HG02973 (cell line): ENCODE measurements around the gene NPIPA2.
"Not testable (repeated sequence)": the region's sequence is repeated elsewhere in the genome, so short reads cannot be mapped to it uniquely, and the experiment has no call there.

Source experiments
- ATAC-seq: cut with Tn5 transposase; IDR thresholded peaks from one replicate; pipeline ENCODE4 v1.9.1; 2021; ENCODE audit warnings: moderate library complexity; ENCODE audit not compliant: unreplicated experiment

Gene NPIPA2

DNA sequence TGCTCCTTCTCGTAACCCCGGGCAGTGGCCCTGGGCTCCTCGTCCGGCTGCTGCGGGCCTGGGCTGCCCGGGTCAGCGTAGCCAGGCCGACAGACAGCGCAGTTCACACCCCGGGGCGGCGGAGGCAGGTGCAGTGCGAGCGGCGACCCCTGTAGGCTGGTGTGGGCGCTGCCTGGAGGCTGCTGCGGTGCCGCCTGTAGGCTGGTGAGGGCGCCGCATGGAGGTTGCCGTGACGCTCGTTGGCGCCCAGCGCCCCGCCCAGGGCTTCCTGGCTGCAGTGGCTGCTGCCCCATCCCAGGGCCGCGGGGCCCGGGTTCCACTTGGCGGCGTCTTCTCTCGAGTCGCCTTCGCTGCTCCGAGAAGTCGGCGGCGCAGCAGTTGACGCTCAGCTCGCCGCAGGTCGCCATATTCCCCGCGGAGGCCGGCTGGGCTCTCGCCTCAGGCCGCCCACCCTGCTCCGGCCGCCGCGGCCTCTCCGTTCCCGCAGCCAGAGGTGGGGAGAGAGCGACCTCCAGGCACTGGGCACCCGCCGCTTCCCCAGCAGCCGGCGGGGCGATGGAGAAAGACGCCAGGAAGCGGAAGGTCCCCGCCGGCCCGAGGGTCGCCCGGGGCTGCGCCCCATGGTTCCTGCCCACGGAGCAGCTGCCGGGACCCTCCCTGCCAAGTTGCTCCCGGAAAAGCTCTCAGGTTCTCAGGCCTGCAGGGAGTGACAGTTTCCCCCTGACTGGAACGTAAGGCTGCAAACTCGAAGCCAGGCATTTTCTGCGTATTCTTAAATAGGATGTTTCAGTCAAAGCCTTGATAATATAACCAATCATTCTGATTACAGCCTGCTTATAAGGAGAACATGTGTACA, at the start of gene NPIPA2:
Gene NPIPA2 (plus strand): TSS at position 261 of the 856 bp plus-strand sequence. CDS start 5,533 bp downstream, outside the sequence.
- peak; percentile 90 for ATAC-seq

- ATAC-seq: not testable (repeated sequence)
These were observed 48.2 kb upstream of the NPIPA2 start, which contains the start of gene PLA2G10 for GRCh38 chr16:14694129-14694528. Gene PLA2G10, minus strand, starts transcription at chr16:14694308. Its CDS starts 79 bp downstream, at chr16:14694229.

GRCh38 chr16:14701859-14702258, 40.5 kb upstream of the NPIPA2 start:
- ATAC-seq: not testable (repeated sequence)

DNA sequence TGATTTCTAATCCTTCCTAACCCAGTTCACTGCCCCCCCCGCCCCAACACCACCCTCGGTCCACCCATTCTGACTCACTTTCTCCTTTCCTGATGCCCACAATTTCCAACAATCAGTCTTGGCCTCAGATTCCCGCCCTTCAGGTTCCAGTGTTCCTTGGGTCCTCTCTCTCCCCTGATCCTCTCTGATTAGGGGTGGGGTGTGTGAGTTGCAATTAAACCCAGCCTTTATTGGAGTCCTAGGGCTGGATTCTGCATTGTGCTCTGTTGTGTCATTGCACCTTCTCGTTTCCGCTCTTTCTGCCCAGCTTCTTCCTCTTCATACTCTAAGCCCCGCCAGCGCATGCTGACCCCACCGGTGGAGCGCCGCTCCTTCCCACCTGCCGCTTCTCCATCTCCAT, 39.7 kb upstream of the NPIPA2 start:
- not testable (repeated sequence) for ATAC-seq

DNA sequence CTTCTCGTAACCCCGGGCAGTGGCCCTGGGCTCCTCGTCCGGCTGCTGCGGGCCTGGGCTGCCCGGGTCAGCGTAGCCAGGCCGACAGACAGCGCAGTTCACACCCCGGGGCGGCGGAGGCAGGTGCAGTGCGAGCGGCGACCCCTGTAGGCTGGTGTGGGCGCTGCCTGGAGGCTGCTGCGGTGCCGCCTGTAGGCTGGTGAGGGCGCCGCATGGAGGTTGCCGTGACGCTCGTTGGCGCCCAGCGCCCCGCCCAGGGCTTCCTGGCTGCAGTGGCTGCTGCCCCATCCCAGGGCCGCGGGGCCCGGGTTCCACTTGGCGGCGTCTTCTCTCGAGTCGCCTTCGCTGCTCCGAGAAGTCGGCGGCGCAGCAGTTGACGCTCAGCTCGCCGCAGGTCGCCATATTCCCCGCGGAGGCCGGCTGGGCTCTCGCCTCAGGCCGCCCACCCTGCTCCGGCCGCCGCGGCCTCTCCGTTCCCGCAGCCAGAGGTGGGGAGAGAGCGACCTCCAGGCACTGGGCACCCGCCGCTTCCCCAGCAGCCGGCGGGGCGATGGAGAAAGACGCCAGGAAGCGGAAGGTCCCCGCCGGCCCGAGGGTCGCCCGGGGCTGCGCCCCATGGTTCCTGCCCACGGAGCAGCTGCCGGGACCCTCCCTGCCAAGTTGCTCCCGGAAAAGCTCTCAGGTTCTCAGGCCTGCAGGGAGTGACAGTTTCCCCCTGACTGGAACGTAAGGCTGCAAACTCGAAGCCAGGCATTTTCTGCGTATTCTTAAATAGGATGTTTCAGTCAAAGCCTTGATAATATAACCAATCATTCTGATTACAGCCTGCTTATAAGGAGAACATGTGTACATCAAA, 38.9 kb upstream of the NPIPA2 start, which contains the start of gene NPIPA3:
Gene NPIPA3 (plus strand): TSS at position 256 of the 856 bp plus-strand sequence. CDS start 5,533 bp downstream, outside the sequence.
- ATAC-seq: peak; percentile 98

DNA sequence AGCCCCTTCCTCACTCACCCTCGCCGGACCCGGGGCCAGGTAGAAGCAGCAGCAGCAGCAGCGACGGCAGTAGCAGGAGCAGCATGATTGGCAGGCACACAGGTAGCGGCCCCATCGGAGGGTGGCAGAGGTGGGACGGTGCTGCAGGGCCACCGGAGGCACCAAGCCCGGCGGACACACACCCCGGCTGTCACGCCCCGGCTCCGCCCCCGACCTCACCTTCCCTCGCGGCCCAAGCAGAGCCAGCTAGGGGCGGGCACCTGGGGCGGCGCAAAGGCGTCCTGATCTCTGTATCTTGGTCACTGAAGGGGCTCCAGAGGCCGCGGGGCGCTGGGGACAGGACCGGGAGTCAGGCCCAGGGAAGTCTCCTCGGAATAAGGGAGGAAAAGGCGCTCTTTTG, 9.1 kb upstream of the NPIPA2 start:
- ATAC-seq: not testable (repeated sequence)

DNA sequence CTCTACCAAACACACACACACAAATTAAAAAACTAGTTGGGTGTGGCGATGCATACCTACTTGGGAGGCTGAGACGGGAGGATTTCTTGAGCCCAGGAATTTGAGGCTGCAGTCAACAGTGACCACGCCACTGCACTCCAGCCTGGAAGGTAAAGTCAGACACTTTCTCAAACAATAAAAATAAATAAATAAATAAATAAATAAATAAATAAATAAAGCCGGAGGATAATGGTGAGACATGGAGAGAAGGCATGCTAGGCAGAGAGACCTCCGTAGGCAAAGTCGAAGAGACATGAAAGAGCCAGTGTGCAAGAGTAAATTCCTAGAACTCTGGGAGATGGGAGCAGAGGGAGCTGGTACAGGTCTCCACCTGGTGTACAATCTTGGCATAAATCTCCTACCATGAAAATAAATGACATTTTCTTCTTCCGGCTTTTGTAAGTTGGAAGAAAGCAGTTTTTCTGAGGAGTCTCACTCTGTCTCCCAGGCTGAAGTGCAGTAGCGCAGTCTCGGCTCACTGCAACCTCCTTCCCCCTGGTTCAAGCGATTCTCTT, 1.4 kb upstream of the NPIPA2 start:
- ATAC-seq: not testable (repeated sequence)

- ATAC-seq: not testable (repeated sequence)
These were observed 539 bp upstream of the NPIPA2 start for GRCh38 chr16:14741794-14742193.

- not testable (repeated sequence) for ATAC-seq
These were observed 31.3 kb downstream of the NPIPA2 start for GRCh38 chr16:14773654-14774053.

DNA sequence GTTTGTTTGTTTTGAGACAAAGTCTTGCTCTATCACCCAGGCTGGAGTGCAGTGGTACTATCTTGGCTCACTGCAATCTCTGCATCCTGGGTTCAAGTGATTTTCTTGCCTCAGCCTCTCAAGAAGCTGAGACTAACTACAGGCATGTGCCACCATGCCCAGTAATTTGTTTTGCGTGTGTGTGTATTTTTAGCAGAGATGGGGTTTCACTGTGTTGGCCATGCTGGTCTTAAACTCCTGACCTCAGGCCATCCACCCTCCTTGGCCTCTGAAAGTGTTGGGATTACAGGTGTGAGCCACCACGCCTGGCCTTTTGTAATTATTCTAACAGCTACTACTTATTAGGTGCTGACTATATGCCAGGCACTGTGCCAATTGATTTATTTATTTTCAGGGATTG, 33.3 kb downstream of the NPIPA2 start:
- ATAC-seq: not testable (repeated sequence)

GRCh38 chr16:14776763-14777162, 34.4 kb downstream of the NPIPA2 start:
- not testable (repeated sequence) for ATAC-seq

- not testable (repeated sequence) for ATAC-seq
These were observed 37.1 kb downstream of the NPIPA2 start for GRCh38 chr16:14779368-14779877.

- not testable (repeated sequence) for ATAC-seq
These were observed 43.8 kb downstream of the NPIPA2 start for GRCh38 chr16:14786180-14786579.

DNA sequence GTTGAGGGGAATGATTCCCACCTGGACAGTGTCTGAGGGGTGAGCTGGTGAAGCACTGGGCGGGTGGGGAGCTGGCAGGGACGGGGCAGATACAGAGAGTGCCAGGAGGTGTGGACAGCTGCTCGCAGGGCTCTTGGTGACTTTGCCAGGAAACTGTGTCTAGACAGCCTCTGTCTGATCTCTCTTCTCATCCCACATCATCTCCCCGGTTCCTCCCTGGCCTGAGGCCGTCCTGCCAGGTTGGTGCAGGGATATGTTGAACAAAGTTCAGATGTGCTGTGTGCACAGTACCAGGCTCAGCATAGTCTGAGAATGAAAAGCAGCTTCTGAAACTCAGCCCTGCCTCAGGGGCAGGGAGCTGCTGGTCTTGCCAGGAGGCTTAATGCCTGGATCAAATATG, 47.2 kb downstream of the NPIPA2 start:
- not testable (repeated sequence) for ATAC-seq

GRCh38 chr16:14790320-14790956, 48.1 kb downstream of the NPIPA2 start:
- not testable (repeated sequence) for ATAC-seq

DNA sequence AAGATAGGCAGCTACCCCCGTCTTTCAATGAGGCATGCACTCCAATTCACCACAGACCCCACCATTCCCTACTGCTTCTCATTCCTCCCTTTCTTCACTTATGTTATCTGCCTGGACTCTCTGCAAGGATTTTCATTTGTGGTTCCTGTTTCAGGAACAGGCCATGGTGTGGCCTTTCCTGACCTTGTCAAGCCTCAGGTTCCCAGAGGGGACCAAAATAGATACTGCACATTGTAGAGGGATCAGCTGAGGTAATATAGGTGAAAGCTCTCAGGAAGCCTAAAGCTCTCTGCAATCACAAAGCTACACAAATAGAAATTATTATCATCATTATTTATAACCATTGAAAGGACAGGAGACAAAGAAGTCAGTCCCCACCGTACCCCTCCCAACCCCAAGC, 50.6 kb downstream of the NPIPA2 start:
- not testable (repeated sequence) for ATAC-seq

- ATAC-seq: not testable (repeated sequence)
These were observed 55.2 kb downstream of the NPIPA2 start for GRCh38 chr16:14797558-14797957.

- ATAC-seq: not testable (repeated sequence)
These were observed 61.2 kb downstream of the NPIPA2 start for GRCh38 chr16:14803577-14803976.

- not testable (repeated sequence) for ATAC-seq
These were observed 64.9 kb downstream of the NPIPA2 start for GRCh38 chr16:14807184-14807678.

GRCh38 chr16:14813890-14814289, 71.6 kb downstream of the NPIPA2 start:
- ATAC-seq: not testable (repeated sequence)
